PFSK-1 (cell line): Measurements from ENCODE around the gene SPAG7.

Experiments used
- FOXP2 ChIP-seq: optimal IDR thresholded peaks from 2 replicates; pipeline ENCODE3; 2011; ENCODE audit warnings: borderline replicate concordance, control low read depth, inconsistent platforms; ENCODE audit not compliant: insufficient read depth; ENCODE audit errors: extremely low read length, extremely low read depth
- POLR2AphosphoS5 ChIP-seq: IDR thresholded peaks from 2 replicates; pipeline ENCODE4 v1.6.1; 2012; ENCODE audit warnings: low read depth, mild to moderate bottlenecking, control low read depth, low read length, moderate library complexity
- SIN3A ChIP-seq: IDR thresholded peaks from 2 replicates; pipeline ENCODE4 v1.6.1; 2012; ENCODE audit warnings: mild to moderate bottlenecking, low read length, moderate library complexity, borderline replicate concordance; ENCODE audit not compliant: insufficient read depth
- TAF1 ChIP-seq: IDR thresholded peaks from 2 replicates; pipeline ENCODE4 v1.6.1; 2012; ENCODE audit warnings: low read length, control low read depth, borderline replicate concordance; ENCODE audit not compliant: insufficient read depth
- TF ChIP-seq, protein P1 (sequence below), 2 experiments: IDR thresholded peaks; 2 replicates each; pipeline versions ENCODE4 v1.6.1 to v1.8.0; 2011 to 2012; ENCODE audit warnings: low read depth in 2 of 2, low read length in 2 of 2, control low read depth in 1 of 2, inconsistent platforms in 1 of 2, mild to moderate bottlenecking in 1 of 2, moderate library complexity in 1 of 2; ENCODE audit not compliant: insufficient read depth in 1 of 2

Gene SPAG7

DNA sequence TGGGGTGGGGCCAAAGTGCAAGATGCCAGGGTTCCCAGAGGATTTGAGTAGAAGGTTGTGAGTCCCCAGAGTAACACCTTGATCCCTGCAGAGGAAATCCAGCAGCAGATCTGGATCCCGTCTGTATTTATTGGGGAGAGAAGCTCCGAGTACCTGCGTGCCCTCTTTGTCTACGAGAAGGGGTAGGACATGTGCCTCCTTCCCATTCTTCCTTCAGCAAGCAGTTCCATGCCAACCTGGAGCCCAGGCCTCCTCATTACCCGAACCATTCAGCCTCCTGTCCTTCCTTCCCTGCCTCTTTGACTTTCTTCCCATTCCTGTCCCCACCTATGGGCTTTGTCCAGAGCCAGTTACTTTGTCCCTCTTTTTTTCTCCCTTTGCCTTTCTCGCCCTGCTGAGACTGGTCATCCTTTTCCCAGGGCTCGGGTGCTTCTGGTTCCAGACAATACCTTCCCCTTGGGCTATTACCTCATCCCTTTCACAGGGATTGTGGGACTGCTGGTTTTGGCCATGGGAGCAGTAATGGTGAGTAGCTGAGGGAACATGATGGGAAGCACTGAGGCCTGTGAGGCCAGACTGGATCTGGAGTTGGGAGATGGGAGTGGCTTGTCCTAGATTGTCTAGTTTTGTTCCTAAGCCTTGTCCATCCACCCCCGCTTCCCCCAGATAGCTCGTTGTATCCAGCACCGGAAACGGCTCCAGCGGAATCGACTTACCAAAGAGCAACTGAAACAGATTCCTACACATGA is 24.7 kb downstream of the SPAG7 start:
- TF ChIP-seq POLR2AphosphoS5 = no peak; the same call in 1 of the 2 replicates
- no peak for TF ChIP-seq SIN3A
- TF ChIP-seq TAF1 = no peak
- TF ChIP-seq, protein P1, sequence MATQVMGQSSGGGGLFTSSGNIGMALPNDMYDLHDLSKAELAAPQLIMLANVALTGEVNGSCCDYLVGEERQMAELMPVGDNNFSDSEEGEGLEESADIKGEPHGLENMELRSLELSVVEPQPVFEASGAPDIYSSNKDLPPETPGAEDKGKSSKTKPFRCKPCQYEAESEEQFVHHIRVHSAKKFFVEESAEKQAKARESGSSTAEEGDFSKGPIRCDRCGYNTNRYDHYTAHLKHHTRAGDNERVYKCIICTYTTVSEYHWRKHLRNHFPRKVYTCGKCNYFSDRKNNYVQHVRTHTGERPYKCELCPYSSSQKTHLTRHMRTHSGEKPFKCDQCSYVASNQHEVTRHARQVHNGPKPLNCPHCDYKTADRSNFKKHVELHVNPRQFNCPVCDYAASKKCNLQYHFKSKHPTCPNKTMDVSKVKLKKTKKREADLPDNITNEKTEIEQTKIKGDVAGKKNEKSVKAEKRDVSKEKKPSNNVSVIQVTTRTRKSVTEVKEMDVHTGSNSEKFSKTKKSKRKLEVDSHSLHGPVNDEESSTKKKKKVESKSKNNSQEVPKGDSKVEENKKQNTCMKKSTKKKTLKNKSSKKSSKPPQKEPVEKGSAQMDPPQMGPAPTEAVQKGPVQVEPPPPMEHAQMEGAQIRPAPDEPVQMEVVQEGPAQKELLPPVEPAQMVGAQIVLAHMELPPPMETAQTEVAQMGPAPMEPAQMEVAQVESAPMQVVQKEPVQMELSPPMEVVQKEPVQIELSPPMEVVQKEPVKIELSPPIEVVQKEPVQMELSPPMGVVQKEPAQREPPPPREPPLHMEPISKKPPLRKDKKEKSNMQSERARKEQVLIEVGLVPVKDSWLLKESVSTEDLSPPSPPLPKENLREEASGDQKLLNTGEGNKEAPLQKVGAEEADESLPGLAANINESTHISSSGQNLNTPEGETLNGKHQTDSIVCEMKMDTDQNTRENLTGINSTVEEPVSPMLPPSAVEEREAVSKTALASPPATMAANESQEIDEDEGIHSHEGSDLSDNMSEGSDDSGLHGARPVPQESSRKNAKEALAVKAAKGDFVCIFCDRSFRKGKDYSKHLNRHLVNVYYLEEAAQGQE (IDR thresholded peaks at IDR 0.05; ENCODE audit: insufficient read depth in 1 of 2, low read depth in 2 of 2, low read length in 2 of 2) = no peak

DNA sequence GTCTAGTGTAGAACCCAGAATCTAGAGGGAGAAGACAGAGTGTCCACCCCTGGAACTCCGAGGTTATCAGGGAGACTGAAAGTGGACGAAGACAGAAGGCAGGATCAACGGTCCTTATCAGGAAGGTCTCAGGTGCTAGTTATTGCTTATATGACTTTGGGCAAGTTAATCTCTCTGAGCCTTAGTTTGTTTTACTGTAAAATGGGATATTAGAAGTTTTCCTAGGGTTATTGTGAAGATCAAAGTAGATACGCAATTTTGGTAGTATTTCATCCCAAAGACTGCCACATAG is 26.4 kb downstream of the SPAG7 start:
- TF ChIP-seq FOXP2 = no peak
- TF ChIP-seq, protein P1 (IDR thresholded peaks at IDR 0.05; ENCODE audit: insufficient read depth in 1 of 2, low read depth in 2 of 2, low read length in 2 of 2) = no peak
- no peak for TF ChIP-seq POLR2AphosphoS5
- TF ChIP-seq SIN3A = no peak
- no peak for TF ChIP-seq TAF1

DNA sequence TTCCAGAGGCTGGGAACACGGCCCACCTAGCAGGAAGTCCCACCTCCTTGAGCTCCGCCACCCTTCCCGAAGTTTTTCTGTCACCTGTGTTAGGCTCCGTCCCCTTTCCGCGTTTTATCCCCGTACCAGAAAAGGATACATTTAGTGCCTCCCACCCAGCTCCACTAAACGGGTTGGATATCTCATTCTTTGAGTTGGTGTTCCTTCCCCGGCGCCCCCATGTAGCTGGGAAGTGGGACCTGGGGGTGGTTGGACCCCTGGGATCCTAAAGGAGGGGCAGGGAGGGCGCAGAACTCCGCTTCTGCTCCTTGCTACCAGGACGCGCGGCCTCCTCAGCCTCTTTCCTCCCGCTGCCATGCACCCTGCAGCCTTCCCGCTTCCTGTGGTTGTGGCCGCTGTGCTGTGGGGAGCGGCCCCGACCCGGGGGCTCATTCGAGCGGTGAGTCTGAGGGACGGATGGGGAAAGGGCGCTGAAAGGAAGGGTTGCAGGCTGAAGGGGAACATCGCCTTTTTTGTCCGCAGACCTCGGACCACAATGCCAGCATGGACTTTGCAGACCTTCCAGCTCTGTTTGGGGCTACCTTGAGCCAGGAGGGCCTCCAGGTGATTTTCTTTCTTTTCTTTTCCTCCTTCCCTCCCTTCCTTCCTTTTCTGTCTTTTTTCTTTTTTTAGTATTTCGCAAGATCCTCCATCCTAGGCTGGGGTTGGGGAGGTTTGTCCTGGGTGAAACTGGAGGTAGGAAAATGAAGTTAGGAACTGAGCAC is 26.9 kb downstream of the SPAG7 start:
- TF ChIP-seq SIN3A = no peak
- peak; percentile 49 for TF ChIP-seq POLR2AphosphoS5
- TF ChIP-seq, protein P1 (IDR thresholded peaks at IDR 0.05; ENCODE audit: insufficient read depth in 1 of 2, low read depth in 2 of 2, low read length in 2 of 2) = peak in 1 of 2 experiments; percentile 24; a peak in 1 of 4 replicates

DNA sequence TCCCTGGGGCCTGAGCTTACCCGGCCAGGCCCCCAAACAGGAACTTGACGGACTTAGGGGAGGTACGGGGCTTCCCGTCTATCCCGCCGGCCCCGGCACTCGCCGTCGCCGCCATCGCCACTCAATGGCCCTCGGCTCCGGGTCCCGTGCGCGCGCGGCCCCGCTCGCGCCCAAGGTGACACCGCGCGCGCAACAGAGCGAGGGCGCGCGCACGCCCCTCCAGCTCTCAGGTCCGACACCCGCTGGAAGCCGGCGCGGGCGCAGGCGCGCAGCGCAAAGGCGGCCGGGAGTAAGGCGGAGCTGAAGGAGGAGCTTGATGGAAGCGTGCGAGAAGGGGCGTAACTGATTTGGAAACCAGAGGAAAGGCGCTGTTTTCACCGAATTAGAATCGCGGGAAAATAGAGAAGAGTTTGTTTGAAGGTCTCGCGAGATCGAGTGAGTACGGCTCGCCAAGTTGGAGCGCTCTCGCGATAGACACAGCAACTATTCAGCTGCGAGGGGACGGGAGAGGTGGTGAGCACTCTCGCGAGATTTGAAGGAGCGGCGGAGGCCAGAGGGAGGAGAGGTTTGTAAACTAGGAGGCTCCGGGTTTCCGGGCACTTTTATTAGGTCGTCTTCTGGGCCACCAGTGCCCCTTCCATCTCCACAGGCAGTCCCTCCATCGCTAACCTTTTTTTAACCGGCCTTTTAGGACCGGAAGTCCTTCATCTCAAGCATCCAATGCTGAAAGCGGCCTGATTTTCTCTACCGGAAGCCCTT is 27.6 kb downstream of the SPAG7 start, which contains the start of the genes RNF167 and SLC25A11:
Gene RNF167 (plus strand): TSS at position 473 of the 759 bp plus-strand sequence. CDS start 642 bp downstream, outside the sequence.
Gene SLC25A11 (minus strand): TSS at position 251 of the 759 bp plus-strand sequence. CDS start 136 bp downstream, at position 115.
- TF ChIP-seq SIN3A = peak; percentile 99; the same call in 1 of the 2 replicates
- TF ChIP-seq, protein P1 (IDR thresholded peaks at IDR 0.05; ENCODE audit: insufficient read depth in 1 of 2, low read depth in 2 of 2, low read length in 2 of 2) = peak in 1 of 2 experiments; percentile 46; a peak in 1 of 4 replicates
- TF ChIP-seq FOXP2 = peak; percentile 85
- TF ChIP-seq TAF1 = peak; percentile 85; the same call in 1 of the 2 replicates
- TF ChIP-seq POLR2AphosphoS5 = peak; percentile 84
